T-helper 1 cell treated with Interleukin-12 subunit alpha and Interleukin-12 subunit beta and Interleukin-4 antibody, amounts not matched to agents 30 μg/mL and 1 μg/mL, for 36 hours (primary cell): ENCODE measurements around the gene GJA1.
"Not testable (repeated sequence)": the region's sequence is repeated elsewhere in the genome, so short reads cannot be mapped to it uniquely, and the experiment has no call there.

Experiments used
- H3K27ac Mint-ChIP-seq: one replicate; pipeline ENCODE4 v1.8.0; 2021; ENCODE audit warnings: mild to moderate bottlenecking, mixed read lengths
- H3K27me3 Mint-ChIP-seq: one replicate; pipeline ENCODE4 v1.8.0; 2021; ENCODE audit warnings: low read depth, mixed read lengths
- H3K36me3 Mint-ChIP-seq: one replicate; pipeline ENCODE4 v1.8.0; 2021; ENCODE audit warnings: low read depth, mixed read lengths
- H3K4me1 Mint-ChIP-seq: one replicate; pipeline ENCODE4 v1.8.0; 2021; ENCODE audit warnings: low read depth, mixed read lengths
- H3K4me3 Mint-ChIP-seq: one replicate; pipeline ENCODE4 v1.8.0; 2021; ENCODE audit warnings: mild to moderate bottlenecking, moderate library complexity, mixed read lengths
- H3K9me3 Mint-ChIP-seq: one replicate; pipeline ENCODE4 v1.8.0; 2021; ENCODE audit warnings: mixed read lengths

The GJA1 gene

GRCh38 chr6:121447746-121448145, 12.3 kb downstream of the GJA1 start:
- not testable (repeated sequence) for H3K9me3 Mint-ChIP-seq, H3K4me3 Mint-ChIP-seq, H3K27me3 Mint-ChIP-seq, H3K36me3 Mint-ChIP-seq, H3K4me1 Mint-ChIP-seq, H3K27ac Mint-ChIP-seq

- H3K4me1 Mint-ChIP-seq, H3K9me3 Mint-ChIP-seq, H3K36me3 Mint-ChIP-seq, H3K4me3 Mint-ChIP-seq, H3K27ac Mint-ChIP-seq, H3K27me3 Mint-ChIP-seq: not testable (repeated sequence)
These were observed 13.1 kb downstream of the GJA1 start for GRCh38 chr6:121448528-121448927.

- Mint-ChIP-seq H3K36me3 (no peaks in the 10 kb centered on the region), H3K4me1 (no peaks in the 10 kb centered on the region), H3K27ac (no peak overlapping the region), H3K27me3 (no peaks in the 10 kb centered on the region), H3K4me3 (no peak overlapping the region), H3K9me3 (peaks cover 4% of the 10 kb centered on the region)
These were observed 13.9 kb downstream of the GJA1 start for GRCh38 chr6:121449331-121449730.

- Mint-ChIP-seq H3K36me3 (no peaks in the 10 kb centered on the region), H3K27me3 (no peaks in the 10 kb centered on the region), H3K4me3 (no peak overlapping the region), H3K4me1 (no peaks in the 10 kb centered on the region), H3K9me3 (peaks cover 4% of the 10 kb centered on the region), H3K27ac (no peak overlapping the region)
These were observed 14.8 kb downstream of the GJA1 start for GRCh38 chr6:121450242-121450641.

- Mint-ChIP-seq H3K27ac (no peak overlapping the region), H3K9me3 (peaks cover 4% of the 10 kb centered on the region), H3K4me1 (no peaks in the 10 kb centered on the region), H3K36me3 (no peaks in the 10 kb centered on the region), H3K4me3 (no peak overlapping the region), H3K27me3 (no peaks in the 10 kb centered on the region)
These were observed 15.8 kb downstream of the GJA1 start for GRCh38 chr6:121451250-121451649.

GRCh38 chr6:121453191-121453590, 17.7 kb downstream of the GJA1 start:
- Mint-ChIP-seq H3K27ac (no peak overlapping the region), H3K36me3 (no peaks in the 10 kb centered on the region), H3K27me3 (no peaks in the 10 kb centered on the region), H3K4me3 (no peak overlapping the region), H3K9me3 (no peaks in the 10 kb centered on the region), H3K4me1 (no peaks in the 10 kb centered on the region)

GRCh38 chr6:121460170-121460569, 24.7 kb downstream of the GJA1 start:
- Mint-ChIP-seq H3K9me3 (no peaks in the 10 kb centered on the region), H3K4me1 (no peaks in the 10 kb centered on the region), H3K36me3 (no peaks in the 10 kb centered on the region), H3K27ac (no peak overlapping the region), H3K27me3 (no peaks in the 10 kb centered on the region), H3K4me3 (no peak overlapping the region)

GRCh38 chr6:121463087-121463486, 27.6 kb downstream of the GJA1 start:
- Mint-ChIP-seq H3K27ac (no peak overlapping the region), H3K27me3 (no peaks in the 10 kb centered on the region), H3K36me3 (no peaks in the 10 kb centered on the region), H3K9me3 (no peaks in the 10 kb centered on the region), H3K4me3 (no peak overlapping the region), H3K4me1 (no peaks in the 10 kb centered on the region)

GRCh38 chr6:121465101-121465500, 29.7 kb downstream of the GJA1 start:
- Mint-ChIP-seq H3K4me1 (no peaks in the 10 kb centered on the region), H3K4me3 (no peak overlapping the region)

GRCh38 chr6:121479486-121480098, 44.1 kb downstream of the GJA1 start:
- H3K4me1 Mint-ChIP-seq, result no peaks in the 10 kb centered on the region

More at GRCh38 chr6:121465101-121465500, 29.7 kb downstream of the GJA1 start:
- H3K27ac Mint-ChIP-seq, result no peak overlapping the region
- H3K27me3 Mint-ChIP-seq, result no peaks in the 10 kb centered on the region
- H3K36me3 Mint-ChIP-seq, result no peaks in the 10 kb centered on the region
- H3K9me3 Mint-ChIP-seq, result no peaks in the 10 kb centered on the region

GRCh38 chr6:121480099-121480713, 44.8 kb downstream of the GJA1 start:
- Mint-ChIP-seq H3K27ac (no peak overlapping the region), H3K4me1 (no peaks in the 10 kb centered on the region), H3K27me3 (no peaks in the 10 kb centered on the region), H3K36me3 (no peaks in the 10 kb centered on the region), H3K4me3 (no peak overlapping the region), H3K9me3 (no peaks in the 10 kb centered on the region)

More at GRCh38 chr6:121479486-121480098, 44.1 kb downstream of the GJA1 start:
- H3K36me3 Mint-ChIP-seq, result no peaks in the 10 kb centered on the region
- H3K9me3 Mint-ChIP-seq, result no peaks in the 10 kb centered on the region
- no peak overlapping the region for H3K4me3 Mint-ChIP-seq
- no peak overlapping the region for H3K27ac Mint-ChIP-seq
- no peaks in the 10 kb centered on the region for H3K27me3 Mint-ChIP-seq

GRCh38 chr6:121482004-121482693, 46.7 kb downstream of the GJA1 start:
- Mint-ChIP-seq H3K4me3 (no peak overlapping the region), H3K36me3 (no peaks in the 10 kb centered on the region), H3K27ac (no peak overlapping the region), H3K9me3 (no peaks in the 10 kb centered on the region), H3K27me3 (no peaks in the 10 kb centered on the region), H3K4me1 (no peaks in the 10 kb centered on the region)

GRCh38 chr6:121482751-121483150, 47.3 kb downstream of the GJA1 start:
- Mint-ChIP-seq H3K9me3 (no peaks in the 10 kb centered on the region), H3K4me3 (no peak overlapping the region), H3K36me3 (no peaks in the 10 kb centered on the region), H3K27me3 (no peaks in the 10 kb centered on the region), H3K4me1 (no peaks in the 10 kb centered on the region), H3K27ac (no peak overlapping the region)

- Mint-ChIP-seq H3K4me1 (no peaks in the 10 kb centered on the region), H3K27me3 (no peaks in the 10 kb centered on the region), H3K27ac (no peak overlapping the region), H3K4me3 (no peak overlapping the region), H3K9me3 (no peaks in the 10 kb centered on the region), H3K36me3 (no peaks in the 10 kb centered on the region)
These were observed 49.9 kb downstream of the GJA1 start for GRCh38 chr6:121485359-121485811.

- no peaks in the 10 kb centered on the region for H3K36me3 Mint-ChIP-seq
- H3K4me1 Mint-ChIP-seq, result no peaks in the 10 kb centered on the region
- no peaks in the 10 kb centered on the region for H3K27me3 Mint-ChIP-seq
- H3K9me3 Mint-ChIP-seq, result no peaks in the 10 kb centered on the region
- H3K27ac Mint-ChIP-seq, result no peak overlapping the region
- H3K4me3 Mint-ChIP-seq, result no peak overlapping the region
These were observed 56.1 kb downstream of the GJA1 start for GRCh38 chr6:121491576-121491975.
